Left hindlimb (tissue), 1 donor: ENCODE data around the gene IQSEC1.

Source experiments
- DNase-seq: peaks from one replicate; pipeline ENCODE4 v3.0.0-alpha.2; 2018

IQSEC1 gene

GRCh38 chr3:12980596-12981290, 92.5 kb downstream of the IQSEC1 start:
- no peak for DNase-seq

GRCh38 chr3:12979947-12980487, 93.2 kb downstream of the IQSEC1 start:
- DNase-seq, result no peak

- DNase-seq, result no peak
These were observed 93.9 kb downstream of the IQSEC1 start for GRCh38 chr3:12979151-12979946.

GRCh38 chr3:12978682-12979081, 94.5 kb downstream of the IQSEC1 start:
- no peak for DNase-seq

GRCh38 chr3:12977117-12977808, 96.0 kb downstream of the IQSEC1 start:
- no peak for DNase-seq

GRCh38 chr3:12975748-12976522, 97.3 kb downstream of the IQSEC1 start:
- DNase-seq, result no peak

GRCh38 chr3:12974819-12975218, 98.4 kb downstream of the IQSEC1 start:
- DNase-seq, result no peak

- no peak for DNase-seq
These were observed 98.9 kb downstream of the IQSEC1 start for GRCh38 chr3:12974334-12974733.

- no peak for DNase-seq
These were observed 99.4 kb downstream of the IQSEC1 start for GRCh38 chr3:12973827-12974226.

- DNase-seq, result no peak
These were observed 100.2 kb downstream of the IQSEC1 start for GRCh38 chr3:12972781-12973702.

GRCh38 chr3:12972043-12972442, 101.2 kb downstream of the IQSEC1 start:
- no peak for DNase-seq

- DNase-seq, result no peak
These were observed 102.5 kb downstream of the IQSEC1 start for GRCh38 chr3:12970684-12971083.

GRCh38 chr3:12969486-12969885, 103.7 kb downstream of the IQSEC1 start:
- peak; percentile 80 for DNase-seq

GRCh38 chr3:12968541-12968940, 104.7 kb downstream of the IQSEC1 start:
- no peak for DNase-seq

- DNase-seq, result peak; percentile 97
These were observed 105.5 kb downstream of the IQSEC1 start for GRCh38 chr3:12967606-12968351.

- DNase-seq, result no peak
These were observed 106.2 kb downstream of the IQSEC1 start for GRCh38 chr3:12966847-12967605.

- DNase-seq, result no peak
These were observed 107.0 kb downstream of the IQSEC1 start for GRCh38 chr3:12965999-12966846.

GRCh38 chr3:12964711-12965612, 108.3 kb downstream of the IQSEC1 start:
- no peak for DNase-seq
